IPS DF 19.7 (cell line): ENCODE data around the gene CAMK2N2.

Experiments used
- DNase-seq: peaks from one replicate; pipeline ENCODE4 v3.0.0-alpha.2; 2013; ENCODE audit warnings: low read depth, low spot score

The CAMK2N2 gene

GRCh38 chr3:184261270-184261853, at the start of gene CAMK2N2:
Gene CAMK2N2, minus strand, starts transcription at chr3:184261553. Its CDS starts 268 bp downstream, at chr3:184261285.
- DNase-seq: no peak

DNA sequence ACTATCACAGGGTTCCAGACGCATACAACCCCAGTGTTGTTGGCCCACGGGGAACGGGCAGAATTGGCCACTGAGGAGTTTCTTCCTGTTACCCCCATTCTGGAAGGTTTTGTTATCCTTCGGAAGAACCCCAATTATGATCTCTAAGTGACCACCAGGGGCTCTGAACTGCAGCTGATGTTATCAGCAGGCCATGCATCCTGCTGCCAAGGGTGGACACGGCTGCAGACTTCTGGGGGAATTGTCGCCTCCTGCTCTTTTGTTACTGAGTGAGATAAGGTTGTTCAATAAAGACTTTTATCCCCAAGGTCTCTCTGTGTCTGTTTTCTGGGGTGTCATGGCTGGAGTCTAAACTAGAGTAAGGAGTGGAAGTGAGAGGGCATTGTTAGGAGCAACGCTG, 47.4 kb upstream of the CAMK2N2 start:
- DNase-seq: no peak

GRCh38 chr3:184307915-184308314, 46.6 kb upstream of the CAMK2N2 start:
- DNase-seq: no peak

DNA sequence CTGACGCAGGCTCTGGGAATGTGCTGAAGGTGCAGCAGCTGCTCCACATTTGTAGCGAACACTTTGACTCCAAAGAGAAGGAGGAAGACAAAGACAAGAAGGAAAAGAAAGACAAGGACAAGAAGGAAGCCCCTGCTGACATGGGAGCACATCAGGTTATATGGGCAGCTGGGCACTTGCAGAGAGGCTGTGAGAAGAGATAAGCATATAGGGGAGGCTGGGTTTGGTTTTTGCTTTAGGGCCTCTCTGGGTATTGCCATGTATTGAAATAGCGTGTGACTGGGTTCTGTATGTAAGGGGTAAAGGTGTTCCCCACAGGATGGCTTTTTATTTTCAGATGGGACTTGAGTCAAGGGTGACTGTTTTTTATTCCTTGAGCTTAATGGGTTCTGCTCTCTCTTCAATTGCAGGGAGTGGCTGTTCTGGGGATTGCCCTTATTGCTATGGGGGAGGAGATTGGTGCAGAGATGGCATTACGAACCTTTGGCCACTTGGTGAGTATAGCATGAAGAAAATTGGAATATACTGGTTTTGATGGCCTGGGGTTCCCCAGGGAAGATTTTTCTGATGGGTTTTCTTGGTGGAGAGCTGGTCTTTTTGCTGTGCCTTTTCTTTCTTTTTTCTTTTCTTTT, 45.1 kb upstream of the CAMK2N2 start:
- no peak for DNase-seq

GRCh38 chr3:184305577-184305976, 44.2 kb upstream of the CAMK2N2 start:
- no peak for DNase-seq

GRCh38 chr3:184300378-184300720, 39.0 kb upstream of the CAMK2N2 start:
- no peak for DNase-seq

DNA sequence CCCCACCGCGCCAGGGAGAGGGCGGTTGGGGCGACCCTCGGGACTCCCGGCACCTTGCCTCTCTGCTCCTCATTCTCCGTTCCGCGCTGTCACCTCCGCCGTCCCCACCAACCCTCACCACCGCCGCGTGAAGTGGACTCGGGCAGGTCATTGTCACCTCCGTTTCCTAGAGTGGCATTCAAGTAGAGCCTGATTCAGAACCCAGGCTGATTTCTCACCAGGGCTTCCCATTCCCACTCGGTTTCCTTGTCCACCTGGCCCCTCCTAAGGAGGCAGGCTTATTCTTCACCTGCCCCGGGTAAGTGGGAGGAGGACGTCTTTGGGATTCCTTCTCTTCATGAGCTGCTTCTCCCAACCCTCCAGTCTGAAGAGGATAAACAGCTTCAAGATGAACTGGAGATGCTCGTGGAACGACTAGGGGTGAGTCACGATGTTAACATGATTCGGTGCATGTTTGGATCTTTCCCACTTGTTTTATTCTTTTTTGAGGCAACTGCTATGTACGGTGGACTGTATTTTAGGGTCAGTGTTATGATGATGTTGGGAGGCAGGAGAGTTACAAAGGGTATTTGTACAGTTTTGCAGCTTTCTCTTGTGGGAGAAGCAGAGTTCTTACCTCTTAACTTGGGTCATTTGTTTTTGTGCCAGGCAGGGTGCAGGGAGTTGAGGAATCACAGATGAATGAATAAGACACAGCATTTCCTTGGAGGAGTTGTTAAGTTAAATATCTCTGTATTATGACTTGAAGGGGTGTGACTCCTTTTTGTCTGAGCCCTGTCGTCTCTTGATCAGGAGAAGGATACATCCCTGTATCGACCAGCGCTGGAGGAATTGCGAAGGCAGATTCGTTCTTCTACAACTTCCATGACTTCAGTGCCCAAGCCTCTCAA, 38.4 kb upstream of the CAMK2N2 start:
- DNase-seq: no peak

DNA sequence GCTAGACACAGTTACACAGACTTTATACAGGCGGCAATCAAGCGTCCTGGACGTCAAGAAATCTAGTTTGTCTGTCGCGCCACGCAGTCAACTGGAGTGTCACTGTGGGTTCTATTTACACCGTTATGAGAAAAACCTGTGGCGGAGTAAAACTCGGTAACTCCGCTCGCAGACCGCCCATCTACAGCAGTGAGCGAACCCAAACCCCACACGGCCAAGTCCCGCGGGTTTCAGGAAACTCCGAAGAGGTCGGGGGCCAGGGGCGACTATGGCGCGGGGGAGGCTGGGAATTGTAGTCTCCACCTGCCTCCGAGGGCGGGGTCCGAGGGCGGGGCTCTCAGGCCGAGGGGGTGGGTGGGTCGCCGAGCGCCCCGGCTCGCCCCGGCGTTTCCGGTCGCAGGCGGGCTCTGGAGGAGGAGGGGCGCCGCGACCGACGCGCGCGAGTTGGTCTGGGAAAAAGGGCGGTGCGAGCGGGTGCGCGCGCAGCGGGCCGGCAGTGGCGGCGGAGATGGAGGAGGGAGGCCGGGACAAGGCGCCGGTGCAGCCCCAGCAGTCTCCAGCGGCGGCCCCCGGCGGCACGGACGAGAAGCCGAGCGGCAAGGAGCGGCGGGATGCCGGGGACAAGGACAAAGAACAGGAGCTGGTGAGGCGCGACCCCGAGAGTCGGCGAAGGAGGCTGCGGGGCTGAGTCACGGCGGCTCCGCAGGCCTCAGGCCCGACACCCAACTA, 37.6 kb upstream of the CAMK2N2 start, which contains the start of gene PSMD2:
PSMD2 (plus strand) TSS at position 483 of the 729 bp plus-strand sequence; CDS start at position 509, 26 bp downstream.
- peak; percentile 78 for DNase-seq

- DNase-seq: no peak
Measured at GRCh38 chr3:184296616-184297015, 35.3 kb upstream of the CAMK2N2 start.

DNA sequence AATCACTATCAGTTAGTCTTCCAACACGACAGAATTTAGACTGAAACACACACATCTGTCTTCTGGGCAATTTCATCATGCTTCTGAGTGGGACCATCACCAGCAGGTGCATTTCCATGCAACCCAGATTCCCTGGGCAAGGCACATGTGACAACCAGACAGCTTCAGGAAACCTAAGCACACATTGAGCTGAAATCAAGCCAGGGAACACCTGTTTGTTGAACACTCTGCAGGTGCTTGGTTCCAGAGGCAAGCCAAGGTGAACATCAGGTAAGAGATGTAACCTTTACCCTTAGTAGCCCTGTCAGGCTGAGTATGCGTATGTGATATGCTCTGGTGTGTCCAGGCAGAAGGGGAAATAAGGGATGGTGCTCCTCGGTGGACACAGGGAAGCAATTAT, 34.4 kb upstream of the CAMK2N2 start:
- no peak for DNase-seq

DNA sequence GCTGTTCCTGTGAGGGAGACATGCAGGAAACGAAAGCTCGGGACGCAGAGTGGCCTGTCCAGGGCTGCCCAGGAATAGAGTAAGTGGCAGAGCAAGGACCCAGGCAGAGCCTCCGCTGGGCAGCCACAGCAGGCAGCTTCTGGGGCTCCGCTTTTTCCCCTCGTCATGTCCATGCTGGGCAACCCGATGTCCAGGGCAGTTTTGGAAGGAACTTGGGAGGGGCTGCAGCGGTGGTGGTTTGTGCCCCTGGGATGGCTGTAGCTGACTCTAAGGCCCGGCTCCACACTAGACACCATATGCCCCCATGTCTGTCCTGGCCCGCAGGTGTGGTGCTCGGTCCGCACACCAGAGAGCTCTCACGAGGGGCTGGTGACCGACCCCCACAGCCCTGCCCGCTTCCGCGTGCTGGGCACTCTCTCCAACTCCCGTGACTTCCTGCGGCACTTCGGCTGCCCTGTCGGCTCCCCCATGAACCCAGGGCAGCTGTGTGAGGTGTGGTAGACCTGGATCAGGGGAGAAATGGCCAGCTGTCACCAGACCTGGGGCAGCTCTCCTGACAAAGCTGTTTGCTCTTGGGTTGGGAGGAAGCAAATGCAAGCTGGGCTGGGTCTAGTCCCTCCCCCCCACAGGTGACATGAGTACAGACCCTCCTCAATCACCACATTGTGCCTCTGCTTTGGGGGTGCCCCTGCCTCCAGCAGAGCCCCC, 30.5 kb upstream of the CAMK2N2 start:
- DNase-seq: no peak

DNA sequence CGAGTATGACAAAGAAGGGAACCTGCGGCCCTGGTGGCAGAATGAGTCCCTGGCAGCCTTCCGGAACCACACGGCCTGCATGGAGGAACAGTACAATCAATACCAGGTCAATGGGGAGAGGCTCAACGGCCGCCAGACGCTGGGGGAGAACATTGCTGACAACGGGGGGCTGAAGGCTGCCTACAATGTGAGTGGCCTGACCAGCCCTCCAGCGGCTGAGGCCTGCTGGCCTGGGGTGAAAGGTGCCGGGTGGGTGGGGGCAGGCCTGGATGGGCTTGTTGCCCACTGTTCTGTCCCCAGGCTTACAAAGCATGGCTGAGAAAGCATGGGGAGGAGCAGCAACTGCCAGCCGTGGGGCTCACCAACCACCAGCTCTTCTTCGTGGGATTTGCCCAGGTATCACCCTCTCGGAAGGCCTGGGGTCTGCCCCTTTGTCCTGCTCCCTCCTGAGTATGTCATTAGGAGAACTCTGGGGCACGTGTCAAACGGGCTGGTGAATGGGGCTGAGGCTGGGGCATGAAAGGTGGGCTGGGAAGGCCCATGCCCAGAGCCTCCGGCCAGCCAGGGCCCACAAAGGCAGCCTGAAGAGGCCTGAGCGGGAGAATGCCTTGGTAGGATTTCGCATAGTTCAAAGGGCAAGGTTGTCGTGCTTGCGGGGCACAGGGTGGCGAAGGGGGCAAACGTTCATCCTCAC, 29.8 kb upstream of the CAMK2N2 start:
- no peak for DNase-seq

DNA sequence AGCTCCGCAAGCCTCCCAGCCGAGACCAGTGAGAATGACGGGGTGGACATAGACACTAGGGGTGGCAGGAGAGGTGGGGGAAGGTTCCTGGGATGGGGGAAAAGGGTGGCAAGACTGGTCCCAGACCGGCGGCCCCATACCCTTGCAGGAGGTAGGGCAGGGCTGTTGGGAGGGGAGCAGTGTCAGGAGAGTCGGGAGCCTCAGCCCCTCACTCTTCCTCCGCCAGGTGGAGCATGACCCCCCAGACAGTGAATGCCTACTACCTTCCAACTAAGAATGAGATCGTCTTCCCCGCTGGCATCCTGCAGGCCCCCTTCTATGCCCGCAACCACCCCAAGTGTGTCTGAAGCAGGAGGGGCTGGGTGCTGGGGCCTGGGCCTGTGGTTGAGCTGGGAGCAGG, 29.0 kb upstream of the CAMK2N2 start:
- DNase-seq: no peak

DNA sequence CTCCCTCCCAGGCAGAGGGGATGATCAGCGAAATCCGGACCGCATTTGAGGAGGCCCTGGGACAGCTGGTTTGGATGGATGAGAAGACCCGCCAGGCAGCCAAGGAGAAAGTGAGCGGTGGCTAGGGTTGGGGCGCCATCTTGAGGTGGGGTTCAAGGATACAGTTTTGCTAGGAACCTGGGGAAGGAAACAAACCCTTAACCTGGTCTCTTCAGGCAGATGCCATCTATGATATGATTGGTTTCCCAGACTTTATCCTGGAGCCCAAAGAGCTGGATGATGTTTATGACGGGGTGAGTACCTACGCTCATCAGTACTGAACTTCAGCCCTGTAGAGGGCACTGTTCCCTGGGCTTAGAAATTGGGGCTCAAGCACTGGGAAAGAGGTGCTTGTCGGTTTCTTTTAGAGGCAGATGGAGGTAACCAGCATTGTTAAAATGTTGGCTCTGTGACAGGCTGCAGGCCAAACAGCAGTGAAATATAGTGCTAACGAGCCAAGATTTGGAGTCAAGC, 28.1 kb upstream of the CAMK2N2 start:
- DNase-seq: peak; percentile 23

DNA sequence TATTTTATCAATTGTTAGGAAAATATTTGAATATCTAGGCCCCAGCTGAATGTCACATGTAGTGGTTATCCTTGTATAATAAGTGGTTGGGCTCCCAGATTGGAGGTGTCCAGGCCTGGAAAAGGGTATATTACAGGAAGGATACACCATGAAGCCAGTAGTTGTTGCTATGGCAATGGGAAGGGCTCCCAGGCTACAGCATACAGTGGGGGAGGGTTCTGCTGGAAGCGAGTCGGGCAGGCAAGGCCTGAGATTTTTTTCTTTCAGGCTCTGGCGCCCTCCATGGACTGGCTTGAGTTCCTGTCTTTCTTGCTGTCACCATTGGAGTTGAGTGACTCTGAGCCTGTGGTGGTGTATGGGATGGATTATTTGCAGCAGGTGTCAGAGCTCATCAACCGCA, 23.3 kb upstream of the CAMK2N2 start:
- DNase-seq: peak; percentile 70

DNA sequence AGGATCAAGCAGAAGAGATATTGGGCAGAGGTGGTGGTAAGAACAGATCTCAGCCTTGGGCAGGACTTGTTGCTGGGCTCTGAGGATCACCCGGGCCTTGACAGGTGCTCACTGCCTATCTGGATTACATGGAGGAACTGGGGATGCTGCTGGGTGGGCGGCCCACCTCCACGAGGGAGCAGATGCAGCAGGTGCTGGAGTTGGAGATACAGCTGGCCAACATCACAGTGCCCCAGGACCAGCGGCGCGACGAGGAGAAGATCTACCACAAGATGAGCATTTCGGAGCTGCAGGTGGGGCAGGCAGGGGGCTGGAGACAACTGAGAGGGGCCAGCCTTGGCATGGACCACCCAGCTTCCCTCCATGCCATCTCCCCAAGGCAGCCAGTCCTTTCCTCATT, 22.3 kb upstream of the CAMK2N2 start:
- no peak for DNase-seq

GRCh38 chr3:184282941-184283340, 21.6 kb upstream of the CAMK2N2 start:
- DNase-seq: no peak

DNA sequence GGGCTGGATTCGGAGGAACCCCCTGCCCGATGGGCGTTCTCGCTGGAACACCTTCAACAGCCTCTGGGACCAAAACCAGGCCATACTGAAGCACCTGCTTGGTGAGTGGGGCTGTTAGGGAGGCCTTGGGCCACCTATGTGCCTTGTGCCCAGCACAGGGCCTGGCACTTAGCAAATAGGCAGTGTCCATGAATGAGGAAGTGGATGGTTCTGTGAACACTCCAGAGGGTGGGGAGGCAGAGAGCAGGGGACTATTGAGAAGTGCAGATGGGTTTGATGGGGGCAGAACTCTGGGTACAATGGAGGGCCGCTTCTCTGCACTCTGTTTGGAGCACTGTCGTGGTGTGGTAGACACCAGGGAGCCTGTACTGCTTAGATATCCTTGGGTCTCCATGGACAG, 16.0 kb upstream of the CAMK2N2 start:
- DNase-seq: no peak

DNA sequence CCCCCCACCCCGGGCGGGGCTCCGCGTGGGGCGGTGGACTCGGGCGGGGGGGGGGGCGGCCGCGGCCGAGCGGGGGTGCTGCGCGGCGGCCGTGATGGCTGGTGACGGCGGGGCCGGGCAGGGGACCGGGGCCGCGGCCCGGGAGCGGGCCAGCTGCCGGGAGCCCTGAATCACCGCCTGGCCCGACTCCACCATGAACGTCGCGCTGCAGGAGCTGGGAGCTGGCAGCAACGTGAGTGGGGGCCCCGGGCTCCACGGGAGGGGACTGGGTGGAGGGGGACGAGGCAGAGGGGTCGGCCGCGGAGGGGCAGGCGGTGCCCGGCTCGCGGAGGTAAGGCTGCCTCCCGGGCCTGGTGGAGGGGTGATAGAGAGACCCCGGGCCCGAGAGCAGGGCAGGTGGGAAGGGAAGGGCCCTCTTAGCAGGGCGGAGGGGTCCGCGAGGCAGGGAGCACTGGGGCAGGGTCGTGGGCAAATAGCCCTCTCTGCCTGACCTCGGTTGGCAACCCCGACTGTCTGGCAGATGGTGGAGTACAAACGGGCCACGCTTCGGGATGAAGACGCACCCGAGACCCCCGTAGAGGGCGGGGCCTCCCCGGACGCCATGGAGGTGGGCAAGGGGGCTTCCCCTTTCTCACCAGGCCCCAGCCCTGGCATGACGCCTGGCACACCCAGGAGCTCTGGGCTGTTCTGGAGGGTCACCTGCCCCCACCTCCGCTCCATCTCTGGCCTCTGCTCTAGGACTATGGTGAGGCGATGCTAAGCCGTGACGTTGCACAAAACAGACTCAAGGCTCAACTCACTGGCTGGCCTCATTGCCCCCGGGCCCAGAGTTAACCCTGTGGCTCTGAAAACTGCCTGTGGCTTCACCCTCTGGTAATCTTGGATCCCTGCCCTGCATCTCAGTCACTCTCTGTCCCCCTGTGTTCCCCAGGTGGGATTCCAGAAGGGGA, 14.9 kb upstream of the CAMK2N2 start, which contains the start of gene ECE2:
ECE2 (plus strand) TSS at position 62 of the 950 bp plus-strand sequence; CDS start at position 194, 132 bp downstream.
- no peak for DNase-seq
